AG10803 (cell line): ENCODE measurements around the gene TIMM8A.

Source experiments
- DNase-seq: peaks from one replicate; pipeline ENCODE4 v3.0.0; 2010; ENCODE audit warnings: low read depth
- H3K4me3 ChIP-seq: 2 replicates; pipeline ENCODE4 v1.5.1; 2011; ENCODE audit warnings: mild to moderate bottlenecking, low read length, control low read depth
- TF ChIP-seq, protein P1 (sequence below): conservative IDR thresholded peaks from 2 replicates; pipeline ENCODE4 v1.5.1; 2011; ENCODE audit warnings: mild to moderate bottlenecking, low read length, control low read depth, inconsistent platforms

The TIMM8A gene

GRCh38 chrX:101377547-101377946 lies 29.0 kb upstream of the TIMM8A start:
- H3K4me3 ChIP-seq: no peak overlapping the region
- DNase-seq: no peak
- TF ChIP-seq, protein P1, sequence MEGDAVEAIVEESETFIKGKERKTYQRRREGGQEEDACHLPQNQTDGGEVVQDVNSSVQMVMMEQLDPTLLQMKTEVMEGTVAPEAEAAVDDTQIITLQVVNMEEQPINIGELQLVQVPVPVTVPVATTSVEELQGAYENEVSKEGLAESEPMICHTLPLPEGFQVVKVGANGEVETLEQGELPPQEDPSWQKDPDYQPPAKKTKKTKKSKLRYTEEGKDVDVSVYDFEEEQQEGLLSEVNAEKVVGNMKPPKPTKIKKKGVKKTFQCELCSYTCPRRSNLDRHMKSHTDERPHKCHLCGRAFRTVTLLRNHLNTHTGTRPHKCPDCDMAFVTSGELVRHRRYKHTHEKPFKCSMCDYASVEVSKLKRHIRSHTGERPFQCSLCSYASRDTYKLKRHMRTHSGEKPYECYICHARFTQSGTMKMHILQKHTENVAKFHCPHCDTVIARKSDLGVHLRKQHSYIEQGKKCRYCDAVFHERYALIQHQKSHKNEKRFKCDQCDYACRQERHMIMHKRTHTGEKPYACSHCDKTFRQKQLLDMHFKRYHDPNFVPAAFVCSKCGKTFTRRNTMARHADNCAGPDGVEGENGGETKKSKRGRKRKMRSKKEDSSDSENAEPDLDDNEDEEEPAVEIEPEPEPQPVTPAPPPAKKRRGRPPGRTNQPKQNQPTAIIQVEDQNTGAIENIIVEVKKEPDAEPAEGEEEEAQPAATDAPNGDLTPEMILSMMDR: no peak

- no peak overlapping the region for H3K4me3 ChIP-seq
- DNase-seq: no peak
- TF ChIP-seq, protein P1: no peak
Observed at GRCh38 chrX:101370888-101371504, 22.5 kb upstream of the TIMM8A start.

DNA sequence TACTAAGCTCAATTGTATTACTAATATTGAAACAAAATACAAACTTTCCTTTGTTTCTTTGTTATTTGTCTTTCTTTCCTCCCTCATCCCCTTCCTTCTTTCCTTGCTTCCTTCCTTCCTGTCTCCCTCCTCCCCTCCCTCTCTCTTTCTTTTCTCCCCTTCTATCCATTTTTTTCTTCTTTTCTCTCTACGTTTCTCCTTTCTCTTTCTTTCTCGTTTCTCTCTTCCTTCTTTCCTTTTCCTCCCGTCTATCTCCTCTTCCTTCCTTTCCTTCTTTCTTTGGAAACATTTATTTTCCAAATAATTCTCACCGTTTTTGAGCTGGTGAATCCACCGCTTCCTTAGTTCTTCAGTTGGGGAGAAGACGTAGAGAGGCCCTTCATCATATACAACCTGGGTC lies 21.1 kb upstream of the TIMM8A start:
- H3K4me3 ChIP-seq: no peak overlapping the region
- no peak for DNase-seq
- TF ChIP-seq, protein P1: no peak

DNA sequence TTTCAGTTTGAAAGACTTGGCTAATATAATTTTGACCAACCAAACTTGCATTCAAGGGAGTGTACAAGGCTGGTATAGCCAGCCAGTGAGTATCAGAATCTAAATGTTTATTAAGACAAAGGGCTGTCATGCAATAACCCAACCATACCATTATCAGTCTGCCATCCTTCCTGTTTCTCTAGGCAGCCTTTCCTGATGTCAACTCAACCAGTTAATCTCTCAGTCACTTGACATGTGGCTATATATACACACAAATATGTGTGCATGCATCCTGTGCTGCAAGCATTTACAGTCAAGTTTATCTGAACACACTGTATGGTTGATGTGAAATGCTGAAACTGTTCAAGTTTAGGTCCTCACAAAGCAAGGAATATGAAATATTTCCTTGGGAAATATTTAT lies 20.3 kb upstream of the TIMM8A start:
- H3K4me3 ChIP-seq: no peak overlapping the region
- TF ChIP-seq, protein P1: no peak
- no peak for DNase-seq

DNA sequence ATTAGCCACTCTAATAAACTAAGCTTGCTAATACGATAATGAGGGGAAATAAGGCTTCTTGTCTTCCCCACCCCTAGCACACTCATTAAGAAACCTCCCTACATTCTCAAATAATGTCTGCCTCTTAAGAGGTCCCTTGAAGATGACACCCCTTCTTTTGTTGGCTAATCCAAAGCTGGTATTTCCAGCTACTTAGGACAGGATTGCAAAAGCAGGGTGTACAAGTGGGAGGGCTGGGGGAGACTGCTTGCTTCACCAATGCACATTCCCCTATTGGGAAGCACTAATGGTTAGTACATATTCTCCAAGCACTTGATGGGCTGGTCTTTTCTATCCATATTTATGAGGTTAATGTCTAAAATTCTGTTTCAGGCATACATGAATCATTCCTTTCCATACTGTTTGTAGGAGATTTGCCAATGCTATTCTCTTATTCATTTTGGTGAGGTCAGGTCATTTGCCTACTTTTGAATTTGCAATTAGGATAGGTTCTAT lies 16.8 kb upstream of the TIMM8A start:
- H3K4me3 ChIP-seq: no peak overlapping the region
- TF ChIP-seq, protein P1: no peak
- DNase-seq: no peak

DNA sequence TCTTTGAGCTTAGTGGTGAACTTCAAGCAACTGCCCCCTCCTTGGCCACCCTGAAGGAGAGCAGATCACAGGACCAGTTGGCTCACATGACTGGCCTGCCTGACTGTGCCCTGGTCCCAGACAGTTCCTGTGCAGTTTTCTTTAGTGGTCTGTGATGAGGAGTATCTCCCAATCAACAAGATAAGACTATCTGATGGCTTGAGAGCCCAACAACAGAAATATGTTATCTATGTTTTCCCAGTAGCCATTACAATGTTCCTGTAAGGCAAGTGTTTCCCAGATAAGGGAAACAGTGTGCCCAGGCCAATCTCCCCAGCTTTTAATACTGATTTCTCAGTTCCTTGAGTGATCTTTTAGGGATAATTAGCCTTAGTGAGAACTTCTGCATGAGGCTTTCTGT lies 14.2 kb upstream of the TIMM8A start:
- H3K4me3 ChIP-seq: no peak overlapping the region
- no peak for DNase-seq
- TF ChIP-seq, protein P1: no peak

DNA sequence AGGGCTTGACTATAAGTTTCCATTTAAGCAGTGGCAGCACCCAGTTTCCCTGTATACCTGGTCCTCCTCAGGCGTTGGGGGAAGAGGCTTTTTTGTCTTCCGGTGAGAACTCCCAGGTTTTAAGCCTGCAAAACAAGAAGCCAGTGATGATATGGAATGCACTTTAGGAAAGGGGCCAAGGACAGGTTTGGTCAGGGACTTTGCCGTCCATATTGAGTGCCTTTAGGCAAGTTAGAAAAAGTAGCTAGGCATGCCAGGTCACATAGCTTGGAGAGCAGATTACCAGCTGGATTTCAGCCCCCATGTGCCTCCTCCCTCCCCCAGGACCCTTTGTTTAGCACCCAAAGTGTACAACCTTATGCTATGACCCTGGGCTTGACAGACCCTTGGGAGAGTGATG lies 13.6 kb upstream of the TIMM8A start:
- no peak overlapping the region for H3K4me3 ChIP-seq
- no peak for DNase-seq
- TF ChIP-seq, protein P1: no peak
